H1 (cell line): Measurements from ENCODE around the gene SIK3. TPM values are rescaled to one million over a fixed set of nuclear protein-coding genes. Genes with fewer than 3 reads are reported as not detected.

Experiments used
- CTCF ChIA-PET: fragments of 300-600 bp; sonication (Branson Sonifier 250); formaldehyde crosslinking; loops from one replicate; lab custom pipeline; 2021; ENCODE audit not compliant: partially characterized antibody; lab: Charles Lee
- POLR2A ChIA-PET: fragments of 300-600 bp; sonication (Branson Sonifier 250); formaldehyde crosslinking; loops from one replicate; lab custom pipeline; 2021; ENCODE audit warnings: inconsistent platforms; ENCODE audit not compliant: partially characterized antibody; lab: Charles Lee
- DNase-seq, 2 experiments: peaks; one replicate each; pipeline versions ENCODE4 v3.0.0 to v3.0.0-alpha.2; 2010 to 2022; ENCODE audit warnings: low spot score in 2 of 2, low read depth in 1 of 2, mixed read lengths in 1 of 2
- FAIRE-seq: peaks from 2 replicates; lab custom pipeline; 2011; peaks lifted over from hg19 to GRCh38; lab: Jason Lieb, UNC
- H2AFZ ChIP-seq: 2 replicates; pipeline ENCODE4 v1.8.1; 2012; ENCODE audit warnings: low read length, inconsistent platforms
- H2AK5ac ChIP-seq: 2 replicates; pipeline ENCODE4 v1.6.1; 2013; ENCODE audit warnings: low read depth, low read length
- H2BK120ac ChIP-seq: replicated peaks from 2 replicates; pipeline ENCODE3; 2013; ENCODE audit warnings: low read depth, low read length, inconsistent platforms
- H2BK12ac ChIP-seq: 2 replicates; pipeline ENCODE4 v1.6.1; 2013; ENCODE audit warnings: low read depth, low read length
- H2BK15ac ChIP-seq: 2 replicates; pipeline ENCODE4 v1.6.1; 2013; ENCODE audit warnings: low read length
- H2BK20ac ChIP-seq: 2 replicates; pipeline ENCODE4 v1.6.1; 2013; ENCODE audit warnings: low read length
- H2BK5ac ChIP-seq: 2 replicates; pipeline ENCODE4 v1.6.1; 2013; ENCODE audit warnings: low read depth, low read length
- H3K14ac ChIP-seq: 2 replicates; pipeline ENCODE4 v1.6.1; 2013; ENCODE audit warnings: inconsistent platforms; ENCODE audit not compliant: insufficient read length
- H3K18ac ChIP-seq: 2 replicates; pipeline ENCODE4 v1.6.1; 2013; ENCODE audit warnings: low read length; ENCODE audit errors: extremely low read depth
- H3K23ac ChIP-seq: 2 replicates; pipeline ENCODE4 v1.6.1; 2013; ENCODE audit warnings: inconsistent platforms; ENCODE audit not compliant: insufficient read length
- H3K23me2 ChIP-seq: 2 replicates; pipeline ENCODE4 v1.6.1; 2013; ENCODE audit warnings: low read depth, low read length
- H3K27ac ChIP-seq: 2 replicates; pipeline ENCODE4 v1.6.1; 2011; ENCODE audit warnings: low read depth, low read length, inconsistent platforms
- H3K27me3 ChIP-seq, 4 experiments: replicated peaks in 1 of 4; 1 replicate in 1 of 4; 2 replicates in 3 of 4; pipeline versions ENCODE4 v1.6.1 to v1.8.1; 2011 to 2013; ENCODE audit warnings: low read length in 3 of 4, mild to moderate bottlenecking in 3 of 4, inconsistent platforms in 2 of 4, mixed read lengths in 2 of 4, moderate library complexity in 1 of 4; ENCODE audit not compliant: control insufficient read depth in 3 of 4, insufficient read depth in 3 of 4; ENCODE audit errors: extremely low read depth in 1 of 4
- H3K36me3 ChIP-seq, 4 experiments: 2 replicates each; pipeline versions ENCODE4 v1.6.1 to v1.8.1; 2011 to 2013; ENCODE audit warnings: mild to moderate bottlenecking in 4 of 4, low read length in 3 of 4, moderate library complexity in 2 of 4, control low read depth in 1 of 4, inconsistent platforms in 1 of 4; ENCODE audit not compliant: insufficient read depth in 4 of 4, control insufficient read depth in 2 of 4
- H3K4ac ChIP-seq: replicated peaks from 2 replicates; pipeline ENCODE3; 2013; ENCODE audit warnings: low read length, low read depth, mixed read lengths, inconsistent platforms; ENCODE audit not compliant: insufficient read length
- H3K4me1 ChIP-seq, 4 experiments: replicated peaks in 1 of 4; 1 replicate in 1 of 4; 2 replicates in 3 of 4; pipeline versions ENCODE4 v1.6.1 to v1.8.1; 2011 to 2013; ENCODE audit warnings: low read length in 3 of 4, inconsistent platforms in 2 of 4, mixed read lengths in 1 of 4; ENCODE audit not compliant: insufficient read depth in 4 of 4, control insufficient read depth in 3 of 4
- H3K4me2 ChIP-seq, 2 experiments: 2 replicates each; pipeline versions ENCODE4 v1.6.1 to v1.8.1; 2011 to 2013; ENCODE audit warnings: low read depth in 2 of 2, low read length in 2 of 2, control low read depth in 1 of 2, inconsistent platforms in 1 of 2, mild to moderate bottlenecking in 1 of 2; ENCODE audit not compliant: insufficient read depth in 1 of 2
- H3K4me3 ChIP-seq, 4 experiments: fragments of 200-600, 300-600 bp in 1 of 4; sonication (generic), shearing (Covaris generic), sonication (Bioruptor Twin) in 1 of 4; 2 replicates each; pipeline versions ENCODE4 v1.5.1 to v1.8.1; 2011 to 2016; ENCODE audit warnings: low read length in 4 of 4, low read depth in 3 of 4, control low read depth in 2 of 4, inconsistent platforms in 2 of 4, mild to moderate bottlenecking in 2 of 4, mixed read lengths in 1 of 4, moderate library complexity in 1 of 4; ENCODE audit not compliant: insufficient read depth in 2 of 4; ENCODE audit errors: extremely low read depth in 1 of 4
- H3K56ac ChIP-seq: replicated peaks from 2 replicates; pipeline ENCODE3; 2013; ENCODE audit warnings: low read depth, mild to moderate bottlenecking, mixed read lengths, low read length, inconsistent platforms; ENCODE audit not compliant: insufficient read length
- H3K79me1 ChIP-seq: 2 replicates; pipeline ENCODE4 v1.6.1; 2013; ENCODE audit warnings: low read depth, low read length, control low read depth
- H3K79me2 ChIP-seq, 2 experiments: 2 replicates each; pipeline versions ENCODE4 v1.6.1 to v1.8.1; 2012 to 2013; ENCODE audit warnings: low read length in 2 of 2, mild to moderate bottlenecking in 2 of 2, inconsistent platforms in 1 of 2; ENCODE audit not compliant: insufficient read depth in 2 of 2, control insufficient read depth in 1 of 2
- H3K9ac ChIP-seq, 4 experiments: replicated peaks in 1 of 4; 1 replicate in 1 of 4; 2 replicates in 3 of 4; pipeline versions ENCODE4 v1.6.1 to v1.8.1; 2011 to 2013; ENCODE audit warnings: low read depth in 3 of 4, low read length in 3 of 4, control low read depth in 2 of 4, mild to moderate bottlenecking in 2 of 4, moderate library complexity in 2 of 4, inconsistent platforms in 1 of 4; ENCODE audit errors: extremely low read depth in 1 of 4
- H3K9me3 ChIP-seq, 2 experiments: 2 replicates each; pipeline versions ENCODE4 v1.6.1 to v1.8.1; 2012 to 2013; ENCODE audit warnings: mild to moderate bottlenecking in 2 of 2, moderate library complexity in 2 of 2, control low read depth in 1 of 2, inconsistent platforms in 1 of 2, low read depth in 1 of 2, low read length in 1 of 2, mixed read lengths in 1 of 2; ENCODE audit not compliant: insufficient read depth in 2 of 2
- H4K20me1 ChIP-seq, 2 experiments: replicated peaks in 1 of 2; 2 replicates each; pipeline versions ENCODE3 to v1.8.1; 2011 to 2013; ENCODE audit warnings: inconsistent platforms in 2 of 2, low read length in 2 of 2, mild to moderate bottlenecking in 1 of 2; ENCODE audit not compliant: insufficient read depth in 2 of 2, control insufficient read depth in 1 of 2
- H4K5ac ChIP-seq: 2 replicates; pipeline ENCODE4 v1.6.1; 2013; ENCODE audit warnings: low read length, low read depth, mixed read lengths, inconsistent platforms; ENCODE audit not compliant: insufficient read length
- H4K8ac ChIP-seq: 2 replicates; pipeline ENCODE4 v1.8.0; 2013; ENCODE audit warnings: mild to moderate bottlenecking, moderate library complexity, low read length, inconsistent platforms; ENCODE audit not compliant: insufficient read depth; ENCODE audit errors: extremely low read depth
- H4K91ac ChIP-seq: replicated peaks from 2 replicates; pipeline ENCODE3; 2013; ENCODE audit warnings: low read length, mixed read lengths, inconsistent platforms; ENCODE audit not compliant: insufficient read length
- BRCA1 ChIP-seq: IDR thresholded peaks from 2 replicates; pipeline ENCODE4 v1.6.1; 2012; ENCODE audit warnings: low read depth, low read length, improper control_type of control experiment
- CBX8 ChIP-seq: fragments of 300-800, 300-1000 bp; sonication (generic); IDR thresholded peaks from 2 replicates; pipeline ENCODE4 v1.7.1; 2016; ENCODE audit warnings: low read depth, low read length, borderline replicate concordance
- CTBP2 ChIP-seq: IDR thresholded peaks from 2 replicates; pipeline ENCODE4 v1.7.0; 2011; ENCODE audit warnings: borderline replicate concordance, mild to moderate bottlenecking, moderate library complexity, mixed read lengths, low read length; ENCODE audit not compliant: insufficient read depth, insufficient read length
- CTCF ChIP-seq, 3 experiments: IDR thresholded peaks; 1 replicate in 2 of 3; 2 replicates in 1 of 3; pipeline versions ENCODE4 v1.5.1 to v1.6.1; 2011; ENCODE audit warnings: low read length in 3 of 3, mild to moderate bottlenecking in 3 of 3, inconsistent platforms in 2 of 3, low read depth in 1 of 3, moderate library complexity in 1 of 3; ENCODE audit not compliant: insufficient read depth in 1 of 3; ENCODE audit errors: control extremely low read depth in 1 of 3
- NANOG ChIP-seq: IDR thresholded peaks from 2 replicates; pipeline ENCODE4 v1.6.1; 2011; ENCODE audit warnings: low read length, low read depth, mild to moderate bottlenecking, inconsistent platforms; ENCODE audit not compliant: insufficient read depth, poor library complexity, severe bottlenecking
- RBBP5 ChIP-seq: IDR thresholded peaks from 2 replicates; pipeline ENCODE4 v1.7.1; 2012; ENCODE audit warnings: low read depth, mild to moderate bottlenecking, inconsistent platforms, low read length, moderate library complexity, borderline replicate concordance
- RFX5 ChIP-seq: IDR thresholded peaks from 2 replicates; pipeline ENCODE4 v1.6.1; 2011; ENCODE audit warnings: low read depth, low read length, improper control_type of control experiment, borderline replicate concordance
- SP1 ChIP-seq: IDR thresholded peaks from 2 replicates; pipeline ENCODE4 v1.6.1; 2011; ENCODE audit warnings: low read depth, low read length
- SP2 ChIP-seq: IDR thresholded peaks from 2 replicates; pipeline ENCODE4 v1.6.1; 2012; ENCODE audit warnings: mild to moderate bottlenecking, low read length, inconsistent platforms
- TAF7 ChIP-seq: optimal IDR thresholded peaks from 2 replicates; pipeline ENCODE3; 2011; ENCODE audit warnings: low read depth, mild to moderate bottlenecking, inconsistent platforms, low read length, moderate library complexity, borderline replicate concordance
- TEAD4 ChIP-seq: IDR thresholded peaks from 2 replicates; pipeline ENCODE4 v1.6.1; 2012; ENCODE audit warnings: low read depth, low read length, inconsistent platforms, mixed read lengths
- WGBS, 2 experiments: shearing (Covaris generic) in 1 of 2; methylation state at CpG; one replicate each; pipeline versions ENCODE4 v1.1.6 to v1.1.7; 2013 to 2015; ENCODE audit warnings: low lambda C conversion rate in 2 of 2, mixed read lengths in 2 of 2, inconsistent platforms in 1 of 2, low coverage in 1 of 2, missing lambda C conversion rate in 1 of 2; ENCODE audit not compliant: insufficient replicate concordance in 2 of 2, insufficient coverage in 1 of 2, insufficient read length in 1 of 2; ENCODE audit errors: extremely low coverage in 1 of 2, missing lambda C conversion rate in 1 of 2; 5-methylcytosine and 5-hydroxymethylcytosine counted together
- polyA plus RNA-seq, 7 experiments: library from polyadenylated mRNA; depleted of rRNA in 3 of 7; stranded (reverse) in 5 of 7; unstranded in 2 of 7; fragments of >200 nt in 5 of 7; fragments of 200-250 nt in 2 of 7; gene quantifications; 1 replicate in 5 of 7; 2 replicates in 1 of 7; 4 replicates in 1 of 7; pipeline versions ENCODE4 v1.2.1 to v1.2.3, GENCODE V29; 2011 to 2013; ENCODE audit warnings: missing spikeins in 2 of 7, mixed read lengths in 2 of 7
- total RNA-seq: library from RNA; stranded (reverse); fragmentation: NEBNext Ultra II Directional; extraction: Animal tissue kit (Norgen Biotek cat#: 25700); gene quantifications from 2 replicates; pipeline ENCODE4 v1.2.1, GENCODE V29; 2021

Gene SIK3
- total and polyA plus RNA-seq, 2 of the 8 experiments (the other 6 are each of a cell fraction or from before 2014, with no cell fraction given), result 19.9 to 32.1 TPM

GRCh38 chr11:116869610-116870009, 228.6 kb downstream of the SIK3 start:
- Histone ChIP-seq H2AFZ (no peak overlapping the region), H3K4ac (no peak overlapping the region), H3K56ac (no peak overlapping the region), H3K79me2 (no peaks in the 10 kb centered on the region), H2AK5ac (no peak overlapping the region), H4K20me1 (no peaks in the 10 kb centered on the region), H4K5ac (no peak overlapping the region), H3K27ac (no peak overlapping the region), H2BK12ac (no peak overlapping the region), H3K36me3 (peaks cover 0 to 48% (median 39%) of the 10 kb centered on the region in 4 experiments; a peak in 7 of 8 replicates), H3K14ac (no peak overlapping the region), H4K91ac (no peak overlapping the region), H2BK5ac (no peak overlapping the region), H2BK20ac (no peak overlapping the region), H3K23me2 (no peaks in the 10 kb centered on the region), H3K18ac (no peak overlapping the region), H3K4me1 (no peaks in the 10 kb centered on the region), H4K8ac (no peak overlapping the region), H3K27me3 (no peaks in the 10 kb centered on the region), H3K79me1 (no peaks in the 10 kb centered on the region), H2BK15ac (no peak overlapping the region), H3K9me3 (no peaks in the 10 kb centered on the region), H3K9ac (no peak overlapping the region), H3K4me3 (no peak overlapping the region), H2BK120ac (no peak overlapping the region), H3K4me2 (no peak overlapping the region), H3K23ac (no peak overlapping the region)
- WGBS, 2 experiments, result 95% methylated on average over 4 of the region's 4 CpGs; no CpG with 5 or more reads in 1 of the 2 experiments
- FAIRE-seq (no peak), DNase-seq (no peak)
- CTCF ChIA-PET, result interaction anchor here (0.8 to 6.2 kb wide), 5 partner anchors 10 to 240 kb away, joined by 3 to 37 read pairs (median 4); no protein-coding TSS in a partner anchor
- POLR2A ChIA-PET, result no interaction called here
- TF ChIP-seq SP1, result no peak
- no peak for TF ChIP-seq NANOG
- no peak for TF ChIP-seq BRCA1
- no peak for TF ChIP-seq TEAD4
- TF ChIP-seq CTCF (IDR thresholded peaks at IDR 0.05; ENCODE audit: control extremely low read depth in 1 of 3, insufficient read depth in 1 of 3, low read depth in 1 of 3, low read length in 3 of 3), result peak in 1 of 3 experiments; percentile 13; a peak in 2 of 4 replicates
- TF ChIP-seq SP2, result no peak
- TF ChIP-seq CBX8, result no peak
- no peak for TF ChIP-seq CTBP2
- TF ChIP-seq RBBP5, result no peak
- no peak for TF ChIP-seq TAF7
- TF ChIP-seq RFX5, result no peak
